Measurements from ENCODE around the gene PPP6C.

Gene PPP6C

GRCh38 chr9:125137200-125137599 is 52.4 kb downstream of the PPP6C start:
- in situ Hi-C loops (cut with HindIII; ENCODE audit: low sequenced_read_pairs), result no loop called here
- no peak overlapping the region for H3K4me3 ChIP-seq (ENCODE audit: low read depth, low read length)
- TF ChIP-seq CTCF (IDR thresholded peaks at IDR 0.05; ENCODE audit: low read depth, low read length, missing control alignments), result no peak
- DNase-seq (ENCODE audit: low read depth), result peak; percentile 86

GRCh38 chr9:125134976-125135375 is 54.6 kb downstream of the PPP6C start:
- in situ Hi-C loops (cut with HindIII; ENCODE audit: low sequenced_read_pairs), result no loop called here
- no peak for TF ChIP-seq CTCF (IDR thresholded peaks at IDR 0.05; ENCODE audit: low read depth, low read length, missing control alignments)
- no peak overlapping the region for H3K4me3 ChIP-seq (ENCODE audit: low read depth, low read length)
- DNase-seq (ENCODE audit: low read depth), result no peak

GRCh38 chr9:125133403-125134329 is 55.9 kb downstream of the PPP6C start:
- no peak for DNase-seq (ENCODE audit: low read depth)
- no peak for TF ChIP-seq CTCF (IDR thresholded peaks at IDR 0.05; ENCODE audit: low read depth, low read length, missing control alignments)
- in situ Hi-C loops (cut with HindIII; ENCODE audit: low sequenced_read_pairs), result no loop called here
- H3K4me3 ChIP-seq (ENCODE audit: low read depth, low read length), result no peak overlapping the region

- in situ Hi-C loops (cut with HindIII; ENCODE audit: low sequenced_read_pairs), result no loop called here
- DNase-seq (ENCODE audit: low read depth), result no peak
- no peak for TF ChIP-seq CTCF (IDR thresholded peaks at IDR 0.05; ENCODE audit: low read depth, low read length, missing control alignments)
- H3K4me3 ChIP-seq (ENCODE audit: low read depth, low read length), result no peak overlapping the region
These were observed 57.8 kb downstream of the PPP6C start for GRCh38 chr9:125131778-125132177.

- DNase-seq (ENCODE audit: low read depth), result peak; percentile 99
- in situ Hi-C loops (cut with HindIII; ENCODE audit: low sequenced_read_pairs), result no loop called here
- TF ChIP-seq CTCF (IDR thresholded peaks at IDR 0.05; ENCODE audit: low read depth, low read length, missing control alignments), result no peak
- no peak overlapping the region for H3K4me3 ChIP-seq (ENCODE audit: low read depth, low read length)
These were observed 63.4 kb downstream of the PPP6C start for GRCh38 chr9:125126019-125126746.

GRCh38 chr9:125125523-125125922 is 64.1 kb downstream of the PPP6C start:
- TF ChIP-seq CTCF (IDR thresholded peaks at IDR 0.05; ENCODE audit: low read depth, low read length, missing control alignments), result no peak
- no peak for DNase-seq (ENCODE audit: low read depth)
- H3K4me3 ChIP-seq (ENCODE audit: low read depth, low read length), result no peak overlapping the region
- in situ Hi-C loops (cut with HindIII; ENCODE audit: low sequenced_read_pairs), result no loop called here

All from astrocyte of the cerebellum (primary cell).